CD4-positive, alpha-beta T cell treated with Interleukin-2 at 100 ng/mL for 4 hours (primary cell): ENCODE results near the gene SHLD2.
A peak's percentile ranks its signal among the peaks of the same experiment; 100 is the strongest.
"Not testable (repeated sequence)": the region's sequence is repeated elsewhere in the genome, so short reads cannot be mapped to it uniquely, and the experiment has no call there.

Experiments
- DNase-seq: peaks from one replicate; pipeline ENCODE4 v3.0.0-alpha.2; 2020; ENCODE audit warnings: low spot score

The SHLD2 gene

GRCh38 chr10:87083576-87084290, 11.3 kb upstream of the SHLD2 start:
- DNase-seq = peak; percentile 72

- peak; percentile 78 for DNase-seq
Observed at GRCh38 chr10:87084291-87084782, 10.7 kb upstream of the SHLD2 start.

DNA sequence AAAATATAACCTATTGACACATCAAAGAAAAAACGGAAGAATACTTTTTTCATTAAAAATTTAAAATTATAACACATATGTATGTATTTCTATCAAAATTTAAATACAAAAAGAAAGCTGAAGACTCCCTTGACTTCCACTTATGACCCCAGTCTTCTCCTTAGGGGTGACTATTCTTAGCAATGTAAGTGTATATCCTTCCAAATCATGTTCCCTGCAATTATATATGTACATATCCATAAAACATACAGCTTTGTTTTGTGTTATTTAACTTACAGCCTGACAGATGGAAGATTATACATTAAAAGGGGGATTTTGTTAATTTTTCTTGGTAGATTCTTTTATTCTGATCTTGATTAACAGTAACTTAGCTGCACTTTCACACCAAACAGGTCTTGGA, 9.5 kb upstream of the SHLD2 start:
- no peak for DNase-seq

DNA sequence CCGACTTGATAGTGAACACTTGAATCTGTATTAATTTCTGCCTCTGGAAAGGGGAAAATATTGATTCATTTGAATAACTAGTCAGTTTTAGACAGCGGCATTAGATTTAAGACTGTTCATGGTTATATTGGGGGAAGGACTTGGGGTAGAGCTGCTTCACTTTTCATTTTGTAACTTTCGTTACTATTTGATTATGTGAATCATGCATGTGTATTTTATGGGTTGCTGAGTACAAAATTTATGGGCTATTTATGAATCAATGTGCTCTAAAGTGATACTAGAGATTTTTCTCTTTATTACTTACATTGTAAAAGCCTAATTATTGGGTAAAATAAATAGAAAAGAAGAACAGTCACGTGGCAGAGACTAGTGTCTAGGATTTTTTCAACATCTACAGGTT, 5.3 kb upstream of the SHLD2 start:
- DNase-seq = no peak

GRCh38 chr10:87090779-87091178, 4.2 kb upstream of the SHLD2 start:
- no peak for DNase-seq

DNA sequence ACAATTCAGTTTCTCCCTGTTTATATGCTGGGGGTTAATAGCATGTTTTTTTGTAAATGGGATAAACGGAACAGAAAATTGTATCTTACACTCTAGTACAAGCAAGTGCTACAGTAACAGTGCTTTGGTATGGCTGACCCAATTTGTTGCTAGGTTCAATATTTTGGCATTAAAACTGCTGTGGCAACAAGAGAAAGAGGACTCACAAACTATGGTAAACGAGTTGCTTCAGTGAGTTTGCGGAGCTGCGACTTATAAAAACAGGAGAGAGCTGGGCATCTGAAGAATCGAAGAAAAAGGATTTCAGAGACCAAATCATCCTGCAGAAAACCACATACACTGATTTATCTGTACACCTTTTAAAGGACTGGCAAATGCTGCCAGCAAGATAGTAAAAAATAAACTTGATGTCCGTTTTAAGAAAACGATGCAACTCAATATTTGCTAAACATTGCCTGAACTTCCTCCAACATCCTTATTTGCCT, 2.6 kb upstream of the SHLD2 start:
- peak; percentile 55 for DNase-seq

- peak; percentile 69 for DNase-seq
Observed at GRCh38 chr10:87092861-87093631, 2.0 kb upstream of the SHLD2 start.

GRCh38 chr10:87093632-87094372, 1.2 kb upstream of the SHLD2 start:
- DNase-seq = peak; percentile 76

DNA sequence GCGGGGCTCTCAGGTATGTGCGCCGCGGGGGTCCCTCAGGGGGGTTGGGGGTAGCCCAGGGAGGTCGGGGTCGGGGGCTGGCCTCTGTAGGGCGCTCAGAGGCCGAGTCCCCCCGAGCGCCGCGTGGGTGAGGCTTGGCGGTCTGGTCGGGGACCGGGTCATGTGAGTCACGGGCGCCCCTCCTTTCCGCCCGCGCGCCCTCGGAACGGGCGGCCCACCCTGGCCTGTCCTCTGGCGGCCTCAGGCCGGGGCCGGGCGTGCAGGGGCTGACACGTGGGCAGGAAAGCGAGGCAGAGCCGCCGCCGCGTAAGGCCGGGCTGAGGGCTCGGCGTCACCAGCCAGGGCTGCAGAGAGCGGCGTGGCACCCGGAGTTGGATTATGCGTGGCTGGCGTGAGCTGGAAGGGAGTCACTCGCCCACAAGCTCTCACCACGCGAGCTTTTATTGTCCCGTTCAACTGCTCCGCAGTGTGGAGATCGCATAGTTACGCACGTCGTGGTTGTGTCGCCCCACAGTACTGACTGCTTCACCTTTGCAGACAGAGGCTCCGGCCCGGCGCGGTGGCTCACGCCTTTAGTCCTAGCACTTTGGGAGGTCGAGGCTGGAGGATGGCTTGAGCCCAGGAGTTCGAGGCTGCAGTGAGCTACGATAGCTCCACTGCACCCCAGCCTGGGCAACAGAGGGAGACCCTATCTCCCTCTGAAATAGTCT, 385 bp downstream of the SHLD2 start:
- peak; percentile 84 for DNase-seq

DNA sequence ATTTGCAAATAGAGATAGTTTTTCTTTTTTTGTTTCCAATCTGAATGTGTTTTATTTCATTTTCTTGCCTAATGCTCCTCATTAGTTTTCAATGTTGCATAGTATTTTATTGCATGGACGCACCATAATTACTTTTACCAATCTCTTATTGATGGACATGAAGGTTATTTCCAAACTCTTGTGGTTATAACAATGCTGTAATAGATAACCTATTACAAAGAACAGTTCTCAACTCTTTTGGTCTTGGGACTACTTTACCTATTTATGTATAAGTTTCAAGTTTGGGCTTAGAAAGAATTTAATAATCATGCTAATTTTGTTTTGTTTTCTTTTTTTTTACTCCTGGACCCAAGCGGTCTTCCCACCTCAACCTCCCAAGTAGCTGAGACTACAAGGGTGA, 7.0 kb downstream of the SHLD2 start:
- no peak for DNase-seq

- DNase-seq = not testable (repeated sequence)
Observed at GRCh38 chr10:87104727-87105126, 9.7 kb downstream of the SHLD2 start.

- DNase-seq = no peak
Observed at GRCh38 chr10:87105446-87106124, 10.6 kb downstream of the SHLD2 start.

GRCh38 chr10:87118122-87118521, 23.1 kb downstream of the SHLD2 start:
- not testable (repeated sequence) for DNase-seq

DNA sequence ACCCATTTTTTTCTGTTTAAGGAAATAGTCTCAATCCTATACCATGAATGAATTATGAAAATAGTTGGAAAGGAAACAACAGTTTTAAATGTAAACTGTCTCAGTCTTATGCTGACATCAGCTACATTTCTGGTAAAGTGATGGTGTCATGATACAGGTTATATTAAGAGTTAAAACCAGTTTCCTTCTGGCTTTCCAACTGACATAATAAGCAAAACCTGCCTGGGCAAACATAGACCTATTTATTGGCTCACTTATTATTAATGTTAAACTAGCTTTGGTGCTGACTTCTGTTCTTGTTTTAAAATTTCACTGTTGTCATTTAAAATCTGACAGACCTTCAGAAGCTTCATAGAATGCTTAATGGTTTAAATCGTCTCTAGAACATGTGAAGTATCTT, 24.0 kb downstream of the SHLD2 start:
- DNase-seq = not testable (repeated sequence)

DNA sequence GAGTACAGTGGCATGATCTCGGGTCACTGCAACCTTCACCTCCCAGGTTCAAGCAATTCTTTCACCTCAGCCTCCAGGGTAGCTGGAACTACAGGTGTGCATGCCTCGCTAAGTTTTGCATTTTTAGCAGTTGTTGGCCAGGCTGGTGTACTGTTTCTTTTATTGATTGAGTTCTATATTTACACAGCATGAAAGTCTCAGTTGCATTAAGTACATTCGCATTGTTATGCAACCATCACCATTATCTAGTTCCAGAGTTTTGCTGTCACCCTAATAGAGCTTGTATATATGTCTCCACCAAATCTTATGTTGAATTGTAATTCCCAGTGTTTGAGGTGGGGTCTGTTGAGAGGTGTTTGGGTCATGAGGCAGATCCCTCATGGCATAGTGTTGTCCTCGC, 28.3 kb downstream of the SHLD2 start:
- DNase-seq = not testable (repeated sequence)

DNA sequence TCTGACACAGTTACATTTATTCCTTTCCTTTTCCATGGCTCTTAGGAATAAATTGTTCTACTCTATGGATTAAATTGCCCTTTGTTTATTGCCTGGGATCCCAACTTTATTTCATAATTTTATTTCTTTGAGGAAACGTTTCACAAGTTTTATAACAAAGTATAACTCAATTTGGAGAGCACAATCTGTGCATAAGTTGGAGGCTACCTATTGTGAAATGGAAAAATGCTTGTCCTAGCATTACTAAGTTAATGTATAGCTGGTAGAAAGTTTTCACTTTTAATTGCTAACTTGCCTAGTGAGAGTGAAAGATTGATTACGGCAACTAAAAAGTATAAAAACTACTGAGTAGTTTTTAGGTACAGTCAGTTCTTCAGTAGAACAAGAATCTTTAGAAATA, 32.0 kb downstream of the SHLD2 start:
- not testable (repeated sequence) for DNase-seq

- DNase-seq = not testable (repeated sequence)
Observed at GRCh38 chr10:87127607-87128156, 32.7 kb downstream of the SHLD2 start.

GRCh38 chr10:87132176-87132575, 37.2 kb downstream of the SHLD2 start:
- not testable (repeated sequence) for DNase-seq

GRCh38 chr10:87133936-87134335, 38.9 kb downstream of the SHLD2 start:
- DNase-seq = not testable (repeated sequence)

DNA sequence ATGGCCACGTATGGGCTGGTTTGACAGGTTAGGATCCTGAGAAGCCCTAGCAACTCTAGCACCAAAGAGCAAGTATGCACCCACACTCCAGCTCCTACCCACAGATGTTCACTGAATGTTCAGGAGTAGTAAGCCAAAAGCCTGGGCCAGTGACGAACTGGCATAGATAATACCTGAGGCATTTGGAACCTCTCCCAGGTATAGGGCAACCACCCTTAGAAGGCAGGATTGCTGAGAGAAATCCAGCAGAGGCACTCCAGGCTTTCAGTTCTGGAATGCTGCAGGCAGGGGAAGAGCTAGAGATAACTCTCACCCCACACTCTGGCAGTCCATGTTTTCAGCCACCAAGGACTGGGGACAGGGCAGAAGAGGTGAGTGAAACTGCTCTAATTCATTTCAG, 39.4 kb downstream of the SHLD2 start:
- DNase-seq = not testable (repeated sequence)

GRCh38 chr10:87137478-87137877, 42.5 kb downstream of the SHLD2 start:
- not testable (repeated sequence) for DNase-seq
